Parathyroid adenoma (tissue), 2 donors: Measurements from ENCODE around the gene SAMD15.
A peak's percentile ranks its signal among the peaks of the same experiment; 100 is the strongest.

Experiments used
- H2AFZ ChIP-seq: fragments of 300-600 bp; sonication (generic); one replicate; pipeline ENCODE4 v1.7.0; 2017; ENCODE audit warnings: antibody characterized with exemption, mild to moderate bottlenecking
- H3K27ac ChIP-seq: fragments of 300-600 bp; sonication (generic); one replicate; pipeline ENCODE4 v1.7.0; 2017
- H3K27me3 ChIP-seq: fragments of 300-600 bp; sonication (generic); one replicate; pipeline ENCODE4 v1.7.0; 2017; ENCODE audit warnings: low read length; ENCODE audit not compliant: control insufficient read depth, insufficient read depth
- H3K36me3 ChIP-seq: fragments of 300-600 bp; sonication (generic); one replicate; pipeline ENCODE4 v1.7.0; 2017; ENCODE audit warnings: low read length; ENCODE audit not compliant: control insufficient read depth, insufficient read depth
- H3K4me1 ChIP-seq: fragments of 300-600 bp; sonication (generic); one replicate; pipeline ENCODE4 v1.7.0; 2017; ENCODE audit warnings: control low read depth
- H3K4me2 ChIP-seq: fragments of 300-600 bp; sonication (generic); one replicate; pipeline ENCODE4 v1.7.0; 2017; ENCODE audit warnings: low read length
- H3K4me3 ChIP-seq: fragments of 300-600 bp; sonication (generic); one replicate; pipeline ENCODE4 v1.7.0; 2017; ENCODE audit warnings: low read depth, low read length
- H3K79me2 ChIP-seq: fragments of 300-600 bp; sonication (generic); one replicate; pipeline ENCODE4 v1.7.0; 2017; ENCODE audit warnings: control low read depth
- H3K9ac ChIP-seq: fragments of 300-600 bp; sonication (generic); one replicate; pipeline ENCODE4 v1.7.0; 2017; ENCODE audit warnings: mild to moderate bottlenecking
- H3K9me3 ChIP-seq: fragments of 300-600 bp; sonication (generic); one replicate; pipeline ENCODE4 v1.7.0; 2017; ENCODE audit warnings: low read length; ENCODE audit not compliant: control insufficient read depth
- TF ChIP-seq, protein P1 (sequence below): fragments of 300-600 bp; sonication (generic); IDR thresholded peaks from one replicate; pipeline ENCODE4 v1.7.0; 2017; ENCODE audit warnings: antibody characterized with exemption, mild to moderate bottlenecking
- donor health status: primary hyperparathyroidism.

The SAMD15 gene

DNA sequence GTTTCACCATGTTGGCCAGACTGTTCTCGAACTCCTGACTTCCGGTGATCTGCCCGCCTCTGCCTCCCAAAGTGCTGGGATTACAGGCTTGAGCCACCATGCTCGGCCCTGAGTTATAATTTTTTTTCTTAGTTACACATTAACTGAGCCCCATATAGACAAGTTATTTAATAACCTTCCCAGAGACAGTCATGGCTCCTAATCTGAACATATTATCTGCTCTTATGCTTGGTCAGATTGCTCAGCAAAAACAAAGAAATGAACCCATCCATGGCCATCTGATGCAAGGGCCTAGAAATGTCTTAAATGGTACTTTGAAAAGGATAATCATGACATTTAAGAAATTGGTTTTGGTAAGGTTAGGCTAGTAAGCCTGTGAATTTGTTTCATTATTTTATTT, 13.0 kb downstream of the SAMD15 start:
- Histone ChIP-seq H3K36me3 (no peaks in the 10 kb centered on the region), H3K79me2 (no peaks in the 10 kb centered on the region), H3K4me2 (no peak overlapping the region), H3K4me3 (no peak overlapping the region), H3K27me3 (no peaks in the 10 kb centered on the region), H3K4me1 (no peaks in the 10 kb centered on the region), H3K27ac (no peak overlapping the region), H3K9ac (no peak overlapping the region), H2AFZ (no peak overlapping the region), H3K9me3 (no peaks in the 10 kb centered on the region)
- TF ChIP-seq, protein P1, sequence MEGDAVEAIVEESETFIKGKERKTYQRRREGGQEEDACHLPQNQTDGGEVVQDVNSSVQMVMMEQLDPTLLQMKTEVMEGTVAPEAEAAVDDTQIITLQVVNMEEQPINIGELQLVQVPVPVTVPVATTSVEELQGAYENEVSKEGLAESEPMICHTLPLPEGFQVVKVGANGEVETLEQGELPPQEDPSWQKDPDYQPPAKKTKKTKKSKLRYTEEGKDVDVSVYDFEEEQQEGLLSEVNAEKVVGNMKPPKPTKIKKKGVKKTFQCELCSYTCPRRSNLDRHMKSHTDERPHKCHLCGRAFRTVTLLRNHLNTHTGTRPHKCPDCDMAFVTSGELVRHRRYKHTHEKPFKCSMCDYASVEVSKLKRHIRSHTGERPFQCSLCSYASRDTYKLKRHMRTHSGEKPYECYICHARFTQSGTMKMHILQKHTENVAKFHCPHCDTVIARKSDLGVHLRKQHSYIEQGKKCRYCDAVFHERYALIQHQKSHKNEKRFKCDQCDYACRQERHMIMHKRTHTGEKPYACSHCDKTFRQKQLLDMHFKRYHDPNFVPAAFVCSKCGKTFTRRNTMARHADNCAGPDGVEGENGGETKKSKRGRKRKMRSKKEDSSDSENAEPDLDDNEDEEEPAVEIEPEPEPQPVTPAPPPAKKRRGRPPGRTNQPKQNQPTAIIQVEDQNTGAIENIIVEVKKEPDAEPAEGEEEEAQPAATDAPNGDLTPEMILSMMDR, result no peak

- H3K27me3 ChIP-seq, result no peaks in the 10 kb centered on the region
- TF ChIP-seq, protein P1, result no peak
- no peak overlapping the region for H3K27ac ChIP-seq
- H3K4me1 ChIP-seq, result peaks cover 3% of the 10 kb centered on the region
- H3K79me2 ChIP-seq, result no peaks in the 10 kb centered on the region
- H2AFZ ChIP-seq, result peak overlapping the region; percentile 13
- H3K9ac ChIP-seq, result no peak overlapping the region
- H3K36me3 ChIP-seq, result no peaks in the 10 kb centered on the region
- H3K4me2 ChIP-seq, result no peak overlapping the region
- H3K9me3 ChIP-seq, result no peaks in the 10 kb centered on the region
- no peak overlapping the region for H3K4me3 ChIP-seq
Measured at GRCh38 chr14:77400216-77400615, 23.0 kb downstream of the SAMD15 start.

- Histone ChIP-seq H3K4me3 (no peak overlapping the region), H3K4me2 (no peak overlapping the region), H3K79me2 (no peaks in the 10 kb centered on the region), H3K4me1 (peaks cover 3% of the 10 kb centered on the region), H3K36me3 (no peaks in the 10 kb centered on the region), H2AFZ (no peak overlapping the region), H3K9ac (no peak overlapping the region), H3K27me3 (no peaks in the 10 kb centered on the region), H3K9me3 (no peaks in the 10 kb centered on the region), H3K27ac (no peak overlapping the region)
- TF ChIP-seq, protein P1, result no peak
Measured at GRCh38 chr14:77403768-77404167, 26.6 kb downstream of the SAMD15 start.

- no peaks in the 10 kb centered on the region for H3K79me2 ChIP-seq
- H3K4me1 ChIP-seq, result no peaks in the 10 kb centered on the region
- no peaks in the 10 kb centered on the region for H3K27me3 ChIP-seq
- H3K4me2 ChIP-seq, result no peak overlapping the region
- no peak overlapping the region for H3K4me3 ChIP-seq
- no peak overlapping the region for H3K27ac ChIP-seq
- TF ChIP-seq, protein P1, result no peak
- H2AFZ ChIP-seq, result no peak overlapping the region
- H3K9ac ChIP-seq, result no peak overlapping the region
- no peaks in the 10 kb centered on the region for H3K36me3 ChIP-seq
- H3K9me3 ChIP-seq, result no peaks in the 10 kb centered on the region
Measured at GRCh38 chr14:77406086-77406485, 28.9 kb downstream of the SAMD15 start.

GRCh38 chr14:77406718-77407117, 29.5 kb downstream of the SAMD15 start:
- H3K27me3 ChIP-seq, result no peaks in the 10 kb centered on the region
- H2AFZ ChIP-seq, result no peak overlapping the region
- no peak overlapping the region for H3K4me2 ChIP-seq
- no peak overlapping the region for H3K4me3 ChIP-seq
- no peaks in the 10 kb centered on the region for H3K36me3 ChIP-seq
- H3K79me2 ChIP-seq, result no peaks in the 10 kb centered on the region
- TF ChIP-seq, protein P1, result no peak
- H3K27ac ChIP-seq, result no peak overlapping the region
- no peak overlapping the region for H3K9ac ChIP-seq
- H3K9me3 ChIP-seq, result no peaks in the 10 kb centered on the region
- no peaks in the 10 kb centered on the region for H3K4me1 ChIP-seq
